Measurements from ENCODE around the gene BCL7A.

DNA sequence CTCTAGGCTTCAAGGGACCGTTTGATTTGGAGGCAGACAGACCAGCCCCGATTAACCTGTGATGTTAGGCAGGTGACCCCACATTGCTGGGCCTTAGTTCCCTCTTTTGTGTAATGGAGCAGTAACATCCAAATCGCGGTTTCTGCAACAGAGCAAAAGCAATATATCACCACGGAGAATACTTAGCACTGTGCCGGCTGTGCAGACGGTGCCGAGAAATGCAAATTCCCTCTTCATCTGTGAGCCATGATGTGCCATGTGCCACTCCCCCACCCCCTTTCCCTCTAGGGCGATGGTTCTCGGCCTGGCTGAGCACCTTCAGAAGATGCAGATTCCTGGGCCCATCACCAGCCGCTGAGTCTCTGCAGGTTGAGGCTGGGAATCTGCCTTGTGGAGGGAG, 10.9 kb downstream of the BCL7A start:
- TF ChIP-seq, protein P1, sequence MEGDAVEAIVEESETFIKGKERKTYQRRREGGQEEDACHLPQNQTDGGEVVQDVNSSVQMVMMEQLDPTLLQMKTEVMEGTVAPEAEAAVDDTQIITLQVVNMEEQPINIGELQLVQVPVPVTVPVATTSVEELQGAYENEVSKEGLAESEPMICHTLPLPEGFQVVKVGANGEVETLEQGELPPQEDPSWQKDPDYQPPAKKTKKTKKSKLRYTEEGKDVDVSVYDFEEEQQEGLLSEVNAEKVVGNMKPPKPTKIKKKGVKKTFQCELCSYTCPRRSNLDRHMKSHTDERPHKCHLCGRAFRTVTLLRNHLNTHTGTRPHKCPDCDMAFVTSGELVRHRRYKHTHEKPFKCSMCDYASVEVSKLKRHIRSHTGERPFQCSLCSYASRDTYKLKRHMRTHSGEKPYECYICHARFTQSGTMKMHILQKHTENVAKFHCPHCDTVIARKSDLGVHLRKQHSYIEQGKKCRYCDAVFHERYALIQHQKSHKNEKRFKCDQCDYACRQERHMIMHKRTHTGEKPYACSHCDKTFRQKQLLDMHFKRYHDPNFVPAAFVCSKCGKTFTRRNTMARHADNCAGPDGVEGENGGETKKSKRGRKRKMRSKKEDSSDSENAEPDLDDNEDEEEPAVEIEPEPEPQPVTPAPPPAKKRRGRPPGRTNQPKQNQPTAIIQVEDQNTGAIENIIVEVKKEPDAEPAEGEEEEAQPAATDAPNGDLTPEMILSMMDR (conservative IDR thresholded peaks at IDR 0.05; ENCODE audit: low read depth in 2 of 2), result no peak
- no peak for TF ChIP-seq EZH2 (IDR thresholded peaks at IDR 0.05; ENCODE audit: low read depth, unreplicated experiment)
- TF ChIP-seq, protein P2, sequence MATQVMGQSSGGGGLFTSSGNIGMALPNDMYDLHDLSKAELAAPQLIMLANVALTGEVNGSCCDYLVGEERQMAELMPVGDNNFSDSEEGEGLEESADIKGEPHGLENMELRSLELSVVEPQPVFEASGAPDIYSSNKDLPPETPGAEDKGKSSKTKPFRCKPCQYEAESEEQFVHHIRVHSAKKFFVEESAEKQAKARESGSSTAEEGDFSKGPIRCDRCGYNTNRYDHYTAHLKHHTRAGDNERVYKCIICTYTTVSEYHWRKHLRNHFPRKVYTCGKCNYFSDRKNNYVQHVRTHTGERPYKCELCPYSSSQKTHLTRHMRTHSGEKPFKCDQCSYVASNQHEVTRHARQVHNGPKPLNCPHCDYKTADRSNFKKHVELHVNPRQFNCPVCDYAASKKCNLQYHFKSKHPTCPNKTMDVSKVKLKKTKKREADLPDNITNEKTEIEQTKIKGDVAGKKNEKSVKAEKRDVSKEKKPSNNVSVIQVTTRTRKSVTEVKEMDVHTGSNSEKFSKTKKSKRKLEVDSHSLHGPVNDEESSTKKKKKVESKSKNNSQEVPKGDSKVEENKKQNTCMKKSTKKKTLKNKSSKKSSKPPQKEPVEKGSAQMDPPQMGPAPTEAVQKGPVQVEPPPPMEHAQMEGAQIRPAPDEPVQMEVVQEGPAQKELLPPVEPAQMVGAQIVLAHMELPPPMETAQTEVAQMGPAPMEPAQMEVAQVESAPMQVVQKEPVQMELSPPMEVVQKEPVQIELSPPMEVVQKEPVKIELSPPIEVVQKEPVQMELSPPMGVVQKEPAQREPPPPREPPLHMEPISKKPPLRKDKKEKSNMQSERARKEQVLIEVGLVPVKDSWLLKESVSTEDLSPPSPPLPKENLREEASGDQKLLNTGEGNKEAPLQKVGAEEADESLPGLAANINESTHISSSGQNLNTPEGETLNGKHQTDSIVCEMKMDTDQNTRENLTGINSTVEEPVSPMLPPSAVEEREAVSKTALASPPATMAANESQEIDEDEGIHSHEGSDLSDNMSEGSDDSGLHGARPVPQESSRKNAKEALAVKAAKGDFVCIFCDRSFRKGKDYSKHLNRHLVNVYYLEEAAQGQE (IDR thresholded peaks at IDR 0.05; ENCODE audit: unreplicated experiment), result no peak
